WTC11 (cell line): ENCODE measurements around the gene LRRC58. TPM values are rescaled to one million over a fixed set of nuclear protein-coding genes. Genes with fewer than 3 reads are reported as not detected.
A peak's percentile ranks its signal among the peaks of the same experiment; 100 is the strongest.

Experiments
- ATAC-seq: fragments of 200-7000 bp; cut with Tn5 transposase; 2 replicates; pipeline ENCODE4 v1.10.0; 2021; ENCODE audit warnings: mild to moderate bottlenecking, moderate library complexity
- CTCF ChIA-PET: fragments of 300-600 bp; sonication (Branson Sonifier 250); formaldehyde crosslinking; loops from one replicate; lab custom pipeline; 2021; ENCODE audit warnings: antibody characterized with exemption; lab: Charles Lee
- POLR2A ChIA-PET: fragments of 350-600 bp; sonication (Branson Sonifier 250); formaldehyde crosslinking; loops from one replicate; lab custom pipeline; 2021; ENCODE audit warnings: antibody characterized with exemption; lab: Charles Lee
- DNase-seq: peaks from one replicate; pipeline ENCODE4 v3.0.0; 2021; ENCODE audit warnings: low spot score
- H3K27ac Mint-ChIP-seq: 2 replicates; pipeline ENCODE4 v1.8.0; 2021; ENCODE audit warnings: mixed read lengths
- H3K27me3 Mint-ChIP-seq: 2 replicates; pipeline ENCODE4 v1.8.0; 2021; ENCODE audit warnings: low read depth, mild to moderate bottlenecking, moderate library complexity, mixed read lengths
- H3K36me3 Mint-ChIP-seq: 2 replicates; pipeline ENCODE4 v1.8.0; 2021; ENCODE audit warnings: mixed read lengths
- H3K4me1 Mint-ChIP-seq: 2 replicates; pipeline ENCODE4 v1.8.0; 2022; ENCODE audit warnings: mixed read lengths
- H3K4me3 Mint-ChIP-seq: 2 replicates; pipeline ENCODE4 v1.8.0; 2021; ENCODE audit warnings: mild to moderate bottlenecking, moderate library complexity, mixed read lengths
- H3K9me3 Mint-ChIP-seq: 2 replicates; pipeline ENCODE4 v1.8.0; 2021; ENCODE audit warnings: mixed read lengths
- ATF1 ChIP-seq: sonication (generic); formaldehyde crosslinking; IDR thresholded peaks from 2 replicates; pipeline ENCODE4 v1.8.1; 2023; ENCODE audit warnings: mild to moderate bottlenecking, moderate library complexity, missing genetic modification reagents
- CREM ChIP-seq: sonication (generic); formaldehyde crosslinking; IDR thresholded peaks from 2 replicates; pipeline ENCODE4 v1.8.1; 2022; ENCODE audit warnings: mild to moderate bottlenecking, missing genetic modification reagents, moderate library complexity
- ELF4 ChIP-seq: sonication (generic); formaldehyde crosslinking; IDR thresholded peaks from 2 replicates; pipeline ENCODE4 v1.8.1; 2022; ENCODE audit warnings: low read depth, mild to moderate bottlenecking, moderate library complexity, missing genetic modification reagents
- GTF2I ChIP-seq: fragments of 250-450 bp; sonication (Bioruptor Pico); conservative IDR thresholded peaks from 2 replicates; pipeline ENCODE4 v1.4.0; 2021; ENCODE audit warnings: mild to moderate bottlenecking
- HMGA2 ChIP-seq: fragments of 250-450 bp; sonication (Bioruptor Pico); IDR thresholded peaks from 2 replicates; pipeline ENCODE4 v1.4.0; 2021; ENCODE audit warnings: mild to moderate bottlenecking, moderate library complexity
- JUN ChIP-seq: sonication (generic); formaldehyde crosslinking; IDR thresholded peaks from 2 replicates; pipeline ENCODE4 v1.8.0; 2023; ENCODE audit warnings: mild to moderate bottlenecking, missing genetic modification reagents
- MXD4 ChIP-seq: fragments of 250-450 bp; sonication (Bioruptor Pico); IDR thresholded peaks from 2 replicates; pipeline ENCODE4 v1.8.0; 2021; ENCODE audit warnings: mild to moderate bottlenecking, moderate library complexity, borderline replicate concordance
- NR3C1 ChIP-seq: sonication (generic); formaldehyde crosslinking; conservative IDR thresholded peaks from 2 replicates; pipeline ENCODE4 v1.8.1; 2023; ENCODE audit warnings: low read depth, mild to moderate bottlenecking, missing genetic modification reagents
- OVOL2 ChIP-seq: fragments of 250-450 bp; sonication (Bioruptor Pico); IDR thresholded peaks from 2 replicates; pipeline ENCODE4 v1.9.0; 2021; ENCODE audit warnings: mild to moderate bottlenecking, borderline replicate concordance
- SMAD3 ChIP-seq: sonication (generic); formaldehyde crosslinking; IDR thresholded peaks from 2 replicates; pipeline ENCODE4 v1.8.0; 2022; ENCODE audit warnings: missing genetic modification reagents, mild to moderate bottlenecking, borderline replicate concordance
- SMAD4 ChIP-seq: sonication (generic); formaldehyde crosslinking; IDR thresholded peaks from 2 replicates; pipeline ENCODE4 v1.8.0; 2022; ENCODE audit warnings: mild to moderate bottlenecking, missing genetic modification reagents
- SP1 ChIP-seq: sonication (generic); formaldehyde crosslinking; conservative IDR thresholded peaks from 2 replicates; pipeline ENCODE4 v1.8.1; 2022; ENCODE audit warnings: missing genetic modification reagents
- TEAD4 ChIP-seq: sonication (generic); formaldehyde crosslinking; IDR thresholded peaks from 2 replicates; pipeline ENCODE4 v1.8.0; 2022; ENCODE audit warnings: mild to moderate bottlenecking, missing genetic modification reagents
- USF2 ChIP-seq: sonication (generic); formaldehyde crosslinking; IDR thresholded peaks from 2 replicates; pipeline ENCODE4 v1.8.1; 2023; ENCODE audit warnings: mild to moderate bottlenecking, missing genetic modification reagents, moderate library complexity
- ZBTB43 ChIP-seq: sonication (generic); formaldehyde crosslinking; IDR thresholded peaks from 2 replicates; pipeline ENCODE4 v1.8.1; 2023; ENCODE audit warnings: mild to moderate bottlenecking, missing genetic modification reagents
- ZMAT4 ChIP-seq: fragments of 250-450 bp; sonication (Bioruptor Pico); IDR thresholded peaks from 2 replicates; pipeline ENCODE4 v1.9.0; 2021; ENCODE audit warnings: mild to moderate bottlenecking
- total RNA-seq: library from RNA; stranded (reverse); gene quantifications from 3 replicates; pipeline ENCODE4 v1.2.3, GENCODE V29; 2021
- TF ChIP-seq, protein P1 (sequence below): sonication (generic); formaldehyde crosslinking; conservative IDR thresholded peaks from 2 replicates; pipeline ENCODE4 v1.8.1; 2022; ENCODE audit warnings: mild to moderate bottlenecking, missing genetic modification reagents
- TF ChIP-seq, protein P2 (sequence below): sonication (generic); formaldehyde crosslinking; IDR thresholded peaks from 2 replicates; pipeline ENCODE4 v1.8.1; 2022; ENCODE audit warnings: low read depth, missing genetic modification reagents, borderline replicate concordance
- TF ChIP-seq, protein P3 (sequence below): fragments of 250-450 bp; sonication (Bioruptor Pico); conservative IDR thresholded peaks from 2 replicates; pipeline ENCODE4 v1.9.0; 2021; ENCODE audit warnings: mild to moderate bottlenecking
- TF ChIP-seq, protein P4 (sequence below): fragments of 250-450 bp; sonication (Bioruptor Pico); IDR thresholded peaks from 2 replicates; pipeline ENCODE4 v1.9.0; 2021; ENCODE audit warnings: mild to moderate bottlenecking
- TF ChIP-seq, protein P5 (sequence below): sonication (generic); formaldehyde crosslinking; IDR thresholded peaks from 2 replicates; pipeline ENCODE4 v1.8.1; 2022; ENCODE audit warnings: mild to moderate bottlenecking, moderate library complexity, missing genetic modification reagents

Gene LRRC58
- total RNA-seq, 1 experiment from 2014 or later = 15.1 TPM

GRCh38 chr3:120348991-120349854 is at the start of gene LRRC58 (continued):
- TF ChIP-seq USF2 (CRISPR knock-in tag) (peak; percentile 87), CREM (CRISPR knock-in tag) (peak; percentile 83), MXD4 (CRISPR knock-in tag) (no peak), TEAD4 (CRISPR knock-in tag) (no peak), ELF4 (CRISPR knock-in tag) (peak; percentile 11; the same call in 1 of the 2 replicates)
- TF ChIP-seq, protein P1, sequence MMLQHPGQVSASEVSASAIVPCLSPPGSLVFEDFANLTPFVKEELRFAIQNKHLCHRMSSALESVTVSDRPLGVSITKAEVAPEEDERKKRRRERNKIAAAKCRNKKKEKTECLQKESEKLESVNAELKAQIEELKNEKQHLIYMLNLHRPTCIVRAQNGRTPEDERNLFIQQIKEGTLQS = no peak
- TF ChIP-seq, protein P2, sequence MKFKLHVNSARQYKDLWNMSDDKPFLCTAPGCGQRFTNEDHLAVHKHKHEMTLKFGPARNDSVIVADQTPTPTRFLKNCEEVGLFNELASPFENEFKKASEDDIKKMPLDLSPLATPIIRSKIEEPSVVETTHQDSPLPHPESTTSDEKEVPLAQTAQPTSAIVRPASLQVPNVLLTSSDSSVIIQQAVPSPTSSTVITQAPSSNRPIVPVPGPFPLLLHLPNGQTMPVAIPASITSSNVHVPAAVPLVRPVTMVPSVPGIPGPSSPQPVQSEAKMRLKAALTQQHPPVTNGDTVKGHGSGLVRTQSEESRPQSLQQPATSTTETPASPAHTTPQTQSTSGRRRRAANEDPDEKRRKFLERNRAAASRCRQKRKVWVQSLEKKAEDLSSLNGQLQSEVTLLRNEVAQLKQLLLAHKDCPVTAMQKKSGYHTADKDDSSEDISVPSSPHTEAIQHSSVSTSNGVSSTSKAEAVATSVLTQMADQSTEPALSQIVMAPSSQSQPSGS (CRISPR knock-in tag) = no peak

DNA sequence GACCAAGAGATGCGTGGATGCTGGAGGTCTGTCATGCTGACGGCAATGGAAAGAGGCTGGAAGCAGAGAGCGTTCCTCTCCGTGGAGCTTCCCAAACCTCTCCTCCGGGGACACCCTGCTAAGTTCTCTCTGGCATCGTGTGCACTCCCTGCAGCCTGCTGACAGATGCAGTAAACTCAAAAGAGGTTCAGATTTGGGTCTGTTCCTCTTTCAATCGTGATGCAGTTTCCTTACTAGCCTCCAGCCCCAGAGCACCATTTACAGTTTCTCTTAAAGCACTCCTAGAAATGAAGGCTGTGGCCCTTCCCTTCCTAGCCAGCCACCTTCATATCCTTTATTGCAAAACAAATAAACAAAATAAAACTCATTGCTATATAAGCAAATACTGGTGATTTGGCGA is 47.3 kb upstream of the LRRC58 start:
- TF ChIP-seq USF2 (CRISPR knock-in tag) = no peak
- H3K4me3 Mint-ChIP-seq = no peak overlapping the region
- CTCF ChIA-PET = no interaction called here

GRCh38 chr3:120394347-120394746 is 45.2 kb upstream of the LRRC58 start:
- peaks cover 46% of the 10 kb centered on the region for H3K36me3 Mint-ChIP-seq
- no peaks in the 10 kb centered on the region for H3K4me1 Mint-ChIP-seq
- DNase-seq (no peak), ATAC-seq (no peak)
- CTCF ChIA-PET = no interaction called here
- no peaks in the 10 kb centered on the region for H3K9me3 Mint-ChIP-seq
- H3K27ac Mint-ChIP-seq = no peak overlapping the region
- POLR2A ChIA-PET = no interaction called here
- H3K27me3 Mint-ChIP-seq = no peaks in the 10 kb centered on the region
- H3K4me3 Mint-ChIP-seq = no peak overlapping the region
- TF ChIP-seq ATF1 (CRISPR knock-in tag) (no peak), ZBTB43 (CRISPR knock-in tag) (no peak), HMGA2 (CRISPR knock-in tag) (no peak), ZMAT4 (CRISPR knock-in tag) (no peak), NR3C1 (CRISPR knock-in tag) (no peak), OVOL2 (CRISPR knock-in tag) (no peak), SP1 (CRISPR knock-in tag) (no peak), SMAD3 (CRISPR knock-in tag) (no peak), SMAD4 (CRISPR knock-in tag) (no peak), JUN (CRISPR knock-in tag) (no peak), GTF2I (CRISPR knock-in tag) (no peak)
- TF ChIP-seq, protein P3, sequence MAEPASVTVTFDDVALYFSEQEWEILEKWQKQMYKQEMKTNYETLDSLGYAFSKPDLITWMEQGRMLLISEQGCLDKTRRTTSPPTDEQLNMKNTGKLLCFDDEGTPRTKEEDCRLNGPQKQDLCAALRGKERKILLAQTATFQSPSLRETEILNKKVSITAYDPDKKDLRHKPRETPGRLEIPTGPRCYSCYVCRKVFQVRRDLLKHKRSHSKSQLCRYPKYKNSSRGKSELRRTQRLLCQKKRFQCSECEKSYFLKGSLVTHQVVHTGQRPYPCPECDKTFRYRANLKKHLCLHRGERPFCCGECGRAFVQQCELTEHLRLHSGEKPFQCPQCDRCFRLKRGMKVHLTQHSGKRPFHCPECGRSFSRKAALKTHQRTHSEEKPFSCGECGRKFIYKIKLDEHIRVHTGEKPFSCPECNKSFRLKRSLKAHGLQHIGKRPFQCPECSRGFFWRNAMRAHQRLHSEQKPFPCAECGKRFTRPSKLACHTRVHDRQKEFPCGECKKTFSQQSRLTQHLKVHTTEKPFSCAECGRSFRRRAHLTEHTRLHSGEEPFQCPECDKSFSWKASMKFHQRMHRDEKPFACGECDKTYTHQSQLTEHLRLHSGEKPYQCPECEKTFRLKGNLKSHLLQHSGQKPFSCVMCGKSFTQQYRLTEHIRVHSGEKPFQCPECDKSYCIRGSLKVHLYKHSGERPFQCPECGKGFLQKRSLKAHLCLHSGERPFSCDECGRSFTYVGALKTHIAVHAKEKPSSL (CRISPR knock-in tag) = no peak
- TF ChIP-seq, protein P4, sequence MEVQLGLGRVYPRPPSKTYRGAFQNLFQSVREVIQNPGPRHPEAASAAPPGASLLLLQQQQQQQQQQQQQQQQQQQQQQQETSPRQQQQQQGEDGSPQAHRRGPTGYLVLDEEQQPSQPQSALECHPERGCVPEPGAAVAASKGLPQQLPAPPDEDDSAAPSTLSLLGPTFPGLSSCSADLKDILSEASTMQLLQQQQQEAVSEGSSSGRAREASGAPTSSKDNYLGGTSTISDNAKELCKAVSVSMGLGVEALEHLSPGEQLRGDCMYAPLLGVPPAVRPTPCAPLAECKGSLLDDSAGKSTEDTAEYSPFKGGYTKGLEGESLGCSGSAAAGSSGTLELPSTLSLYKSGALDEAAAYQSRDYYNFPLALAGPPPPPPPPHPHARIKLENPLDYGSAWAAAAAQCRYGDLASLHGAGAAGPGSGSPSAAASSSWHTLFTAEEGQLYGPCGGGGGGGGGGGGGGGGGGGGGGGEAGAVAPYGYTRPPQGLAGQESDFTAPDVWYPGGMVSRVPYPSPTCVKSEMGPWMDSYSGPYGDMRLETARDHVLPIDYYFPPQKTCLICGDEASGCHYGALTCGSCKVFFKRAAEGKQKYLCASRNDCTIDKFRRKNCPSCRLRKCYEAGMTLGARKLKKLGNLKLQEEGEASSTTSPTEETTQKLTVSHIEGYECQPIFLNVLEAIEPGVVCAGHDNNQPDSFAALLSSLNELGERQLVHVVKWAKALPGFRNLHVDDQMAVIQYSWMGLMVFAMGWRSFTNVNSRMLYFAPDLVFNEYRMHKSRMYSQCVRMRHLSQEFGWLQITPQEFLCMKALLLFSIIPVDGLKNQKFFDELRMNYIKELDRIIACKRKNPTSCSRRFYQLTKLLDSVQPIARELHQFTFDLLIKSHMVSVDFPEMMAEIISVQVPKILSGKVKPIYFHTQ (CRISPR knock-in tag) = no peak
- TF ChIP-seq, protein P5, sequence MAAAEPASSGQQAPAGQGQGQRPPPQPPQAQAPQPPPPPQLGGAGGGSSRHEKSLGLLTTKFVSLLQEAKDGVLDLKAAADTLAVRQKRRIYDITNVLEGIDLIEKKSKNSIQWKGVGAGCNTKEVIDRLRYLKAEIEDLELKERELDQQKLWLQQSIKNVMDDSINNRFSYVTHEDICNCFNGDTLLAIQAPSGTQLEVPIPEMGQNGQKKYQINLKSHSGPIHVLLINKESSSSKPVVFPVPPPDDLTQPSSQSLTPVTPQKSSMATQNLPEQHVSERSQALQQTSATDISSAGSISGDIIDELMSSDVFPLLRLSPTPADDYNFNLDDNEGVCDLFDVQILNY = no peak

More for the DNA sequence above, 47.3 kb upstream of the LRRC58 start:
- DNase-seq = no peak
- Mint-ChIP-seq H3K36me3 (peaks cover 67% of the 10 kb centered on the region), H3K9me3 (no peaks in the 10 kb centered on the region), H3K27me3 (no peaks in the 10 kb centered on the region), H3K4me1 (no peaks in the 10 kb centered on the region), H3K27ac (no peak overlapping the region)
- ATAC-seq = no peak
- POLR2A ChIA-PET = no interaction called here
